IMR-90 (cell line): ENCODE results near the gene FAM83G. TPM values are rescaled to one million over a fixed set of nuclear protein-coding genes. Genes with fewer than 3 reads are reported as not detected.

Source experiments
- ATAC-seq: fragments of 200-7000 bp; cut with Tn5 transposase; 2 replicates; pipeline ENCODE4 v1.9.1; 2020; ENCODE audit warnings: low read depth, mild to moderate bottlenecking, moderate library complexity
- BruUV-seq: library from RNA; stranded (reverse); fragments of 400-500 nt; replicated peaks from 2 replicates; lab custom pipeline; 2021; lab: Mats Ljungman, UMichigan
- CTCF ChIA-PET: fragments of 300-600 bp; formaldehyde crosslinking; extraction: SDS; loops from one replicate; lab custom pipeline; 2021; ENCODE audit warnings: antibody characterized with exemption; lab: Yijun Ruan, JAX
- POLR2A ChIA-PET: fragments of 300-600 bp; sonication (Branson Sonifier 250); formaldehyde crosslinking; loops from one replicate; lab custom pipeline; 2022; ENCODE audit warnings: antibody characterized with exemption; ENCODE audit not compliant: unreplicated experiment; lab: Charles Lee
- DNase-seq: peaks from one replicate; pipeline ENCODE4 v3.0.0; 2013
- H2AFZ ChIP-seq: replicated peaks from 2 replicates; pipeline ENCODE3; 2013; ENCODE audit warnings: low read length, mild to moderate bottlenecking; ENCODE audit not compliant: poor library complexity
- H2AK5ac ChIP-seq: 2 replicates; pipeline ENCODE4 v1.6.1; 2013; ENCODE audit warnings: low read depth, low read length, inconsistent platforms
- H2AK9ac ChIP-seq: replicated peaks from 2 replicates; pipeline ENCODE3; 2013; ENCODE audit warnings: mild to moderate bottlenecking, low read depth, low read length, moderate library complexity; ENCODE audit not compliant: poor library complexity
- H2BK120ac ChIP-seq: 2 replicates; pipeline ENCODE4 v1.6.1; 2013; ENCODE audit warnings: low read depth, low read length, inconsistent platforms
- H2BK15ac ChIP-seq: 3 replicates; pipeline ENCODE4 v1.6.1; 2013; ENCODE audit warnings: low read depth, low read length, inconsistent platforms
- H2BK20ac ChIP-seq: 2 replicates; pipeline ENCODE4 v1.6.1; 2013; ENCODE audit warnings: low read depth, mild to moderate bottlenecking, inconsistent platforms, low read length, moderate library complexity
- H2BK5ac ChIP-seq: 2 replicates; pipeline ENCODE4 v1.6.1; 2013; ENCODE audit warnings: mild to moderate bottlenecking, low read depth, low read length, inconsistent platforms; ENCODE audit not compliant: poor library complexity, severe bottlenecking
- H3K14ac ChIP-seq: replicated peaks from 2 replicates; pipeline ENCODE4 v1.6.1; 2013; ENCODE audit warnings: low read depth, low read length, inconsistent platforms
- H3K18ac ChIP-seq: 2 replicates; pipeline ENCODE4 v1.6.1; 2013; ENCODE audit warnings: low read depth, low read length, control low read depth
- H3K23ac ChIP-seq: 2 replicates; pipeline ENCODE4 v1.6.1; 2013; ENCODE audit warnings: low read depth, low read length, inconsistent platforms
- H3K27ac ChIP-seq: 2 replicates; pipeline ENCODE4 v1.5.1; 2013; ENCODE audit warnings: mild to moderate bottlenecking, control low read depth, low read length; ENCODE audit not compliant: insufficient read depth
- H3K27me3 ChIP-seq: 2 replicates; pipeline ENCODE4 v1.6.1; 2013; ENCODE audit warnings: low read length; ENCODE audit not compliant: control insufficient read depth, insufficient read depth
- H3K36me3 ChIP-seq: 2 replicates; pipeline ENCODE4 v1.6.1; 2013; ENCODE audit warnings: low read length, mixed read lengths; ENCODE audit not compliant: control insufficient read depth, insufficient read depth
- H3K4ac ChIP-seq: 2 replicates; pipeline ENCODE4 v1.6.1; 2013; ENCODE audit warnings: low read depth, low read length, inconsistent platforms
- H3K4me1 ChIP-seq: 2 replicates; pipeline ENCODE4 v1.6.1; 2013; ENCODE audit warnings: low read length, mixed read lengths; ENCODE audit not compliant: control insufficient read depth, insufficient read depth
- H3K4me2 ChIP-seq: 2 replicates; pipeline ENCODE4 v1.6.1; 2013; ENCODE audit warnings: low read depth, mild to moderate bottlenecking, control low read depth, low read length, moderate library complexity
- H3K4me3 ChIP-seq: 2 replicates; pipeline ENCODE4 v1.5.1; 2013; ENCODE audit warnings: low read depth, mild to moderate bottlenecking, control low read depth, low read length, moderate library complexity; ENCODE audit not compliant: insufficient read depth
- H3K56ac ChIP-seq: 2 replicates; pipeline ENCODE4 v1.6.1; 2013; ENCODE audit warnings: low read length, inconsistent platforms; ENCODE audit not compliant: insufficient read depth; ENCODE audit errors: extremely low read depth
- H3K79me1 ChIP-seq, 2 experiments: 2 replicates each; pipeline ENCODE4 v1.6.1; 2013; ENCODE audit warnings: low read length in 2 of 2, inconsistent platforms in 1 of 2, low read depth in 1 of 2
- H3K9ac ChIP-seq: 2 replicates; pipeline ENCODE4 v1.6.1; 2013; ENCODE audit warnings: low read depth, low read length, control low read depth
- H3K9me1 ChIP-seq: 2 replicates; pipeline ENCODE4 v1.6.1; 2013; ENCODE audit warnings: low read length, inconsistent platforms; ENCODE audit not compliant: insufficient read depth
- H3K9me3 ChIP-seq: 2 replicates; pipeline ENCODE4 v1.6.1; 2013; ENCODE audit warnings: low read length; ENCODE audit not compliant: control insufficient read depth, insufficient read depth
- H4K20me1 ChIP-seq: 2 replicates; pipeline ENCODE4 v1.6.1; 2013; ENCODE audit warnings: low read length, inconsistent platforms; ENCODE audit not compliant: insufficient read depth
- H4K5ac ChIP-seq: 2 replicates; pipeline ENCODE4 v1.6.1; 2013; ENCODE audit warnings: mild to moderate bottlenecking, low read depth, low read length, control low read depth
- H4K8ac ChIP-seq, 2 experiments: 2 replicates each; pipeline ENCODE4 v1.6.1; 2013; ENCODE audit warnings: low read depth in 2 of 2, low read length in 2 of 2, control low read depth in 1 of 2, inconsistent platforms in 1 of 2
- H4K91ac ChIP-seq: 2 replicates; pipeline ENCODE4 v1.6.1; 2013; ENCODE audit warnings: low read depth, low read length, inconsistent platforms; ENCODE audit not compliant: insufficient read depth
- BHLHE40 ChIP-seq: fragments of 150-350 bp; IDR thresholded peaks from 2 replicates; pipeline ENCODE4 v1.6.1; 2016; ENCODE audit warnings: mild to moderate bottlenecking, low read depth, low read length
- CEBPB ChIP-seq: IDR thresholded peaks from 2 replicates; pipeline ENCODE4 v1.6.1; 2012; ENCODE audit warnings: low read depth, low read length, improper control_type of control experiment
- CHD1 ChIP-seq: IDR thresholded peaks from 2 replicates; pipeline ENCODE4 v1.6.1; 2012; ENCODE audit warnings: low read depth, low read length, improper control_type of control experiment
- CTCF ChIP-seq: conservative IDR thresholded peaks from 2 replicates; pipeline ENCODE4 v1.5.1; 2012; ENCODE audit warnings: mild to moderate bottlenecking, low read depth, low read length, improper control_type of control experiment
- ELK1 ChIP-seq: fragments of 150-350 bp; IDR thresholded peaks from 2 replicates; pipeline ENCODE4 v1.6.1; 2016; ENCODE audit warnings: low read depth, mild to moderate bottlenecking, low read length, moderate library complexity, borderline replicate concordance
- FOS ChIP-seq: fragments of 150-350 bp; IDR thresholded peaks from 2 replicates; pipeline ENCODE4 v1.6.1; 2016; ENCODE audit warnings: low read depth, low read length
- MAFK ChIP-seq: IDR thresholded peaks from 2 replicates; pipeline ENCODE4 v1.6.1; 2012; ENCODE audit warnings: low read depth, low read length, improper control_type of control experiment
- MAZ ChIP-seq: IDR thresholded peaks from 2 replicates; pipeline ENCODE4 v1.6.1; 2012; ENCODE audit warnings: low read depth, mild to moderate bottlenecking, low read length, improper control_type of control experiment, moderate library complexity, borderline replicate concordance
- MXI1 ChIP-seq: IDR thresholded peaks from 2 replicates; pipeline ENCODE4 v1.6.1; 2012; ENCODE audit warnings: low read depth, mild to moderate bottlenecking, low read length, moderate library complexity, borderline replicate concordance
- NFE2L2 ChIP-seq: fragments of 150-350 bp; IDR thresholded peaks from 2 replicates; pipeline ENCODE4 v1.6.1; 2016; ENCODE audit warnings: low read depth, mild to moderate bottlenecking, low read length
- POLR2A ChIP-seq: IDR thresholded peaks from 2 replicates; pipeline ENCODE4 v1.6.1; 2012; ENCODE audit warnings: mild to moderate bottlenecking, low read depth, low read length
- RAD21 ChIP-seq: IDR thresholded peaks from 2 replicates; pipeline ENCODE4 v1.6.1; 2012; ENCODE audit warnings: low read length, improper control_type of control experiment
- RCOR1 ChIP-seq: IDR thresholded peaks from 2 replicates; pipeline ENCODE4 v1.6.1; 2012; ENCODE audit warnings: mild to moderate bottlenecking, low read length, improper control_type of control experiment; ENCODE audit not compliant: insufficient replicate concordance
- RFX5 ChIP-seq: IDR thresholded peaks from 2 replicates; pipeline ENCODE4 v1.8.0; 2012; ENCODE audit warnings: low read depth, mild to moderate bottlenecking, low read length, moderate library complexity
- SMC3 ChIP-seq: fragments of 150-350 bp; IDR thresholded peaks from 2 replicates; pipeline ENCODE4 v1.6.1; 2016; ENCODE audit warnings: low read depth, mild to moderate bottlenecking, antibody characterized with exemption, low read length, moderate library complexity
- USF2 ChIP-seq: fragments of 150-350 bp; IDR thresholded peaks from 2 replicates; pipeline ENCODE4 v1.6.1; 2017; ENCODE audit warnings: mild to moderate bottlenecking, antibody characterized with exemption, low read length, low read depth
- WGBS, 2 experiments: methylation state at CpG; one replicate each; pipeline versions ENCODE4 v1.1.5 to v1.1.7; 2013; ENCODE audit warnings: missing lambda C conversion rate in 2 of 2; ENCODE audit not compliant: insufficient read length in 1 of 2; ENCODE audit errors: extremely low coverage in 2 of 2; 5-methylcytosine and 5-hydroxymethylcytosine counted together
- dilution Hi-C: fragments of 300-500 bp; cut with HindIII; formaldehyde crosslinking; loops from one replicate; pipeline ENCODE4 v1.14.3; 2018; ENCODE audit warnings: low sequenced_read_pairs; ENCODE audit not compliant: unreplicated experiment
- in situ Hi-C: fragments of 300-500 bp; cut with MboI; formaldehyde crosslinking; loops from 3 replicates; pipeline ENCODE4 v1.14.3; 2019; ENCODE audit warnings: low sequenced_read_pairs, inconsistent platforms, mixed read lengths
- intact Hi-C: fragments of 100-400 bp; cut with micrococcal nuclease; formaldehyde crosslinking; loops from 2 replicates; pipeline ENCODE4 v1.10.0; 2022
- polyA plus RNA-seq, 3 experiments: library from polyadenylated mRNA; depleted of rRNA; stranded (reverse); fragments of >200 nt; gene quantifications; 2 replicates each; pipeline ENCODE4 v1.2.3, GENCODE V29; 2012; ENCODE audit warnings: low replicate concordance in 1 of 3
- total RNA-seq: library from RNA; depleted of rRNA; stranded (reverse); fragments of >200 nt; gene quantifications from 2 replicates; pipeline ENCODE4 v1.2.3, GENCODE V29; 2012

The FAM83G gene
- total and polyA plus RNA-seq, 2 of the 4 experiments (the other 2 are of a cell fraction) = 9.5 to 12.6 TPM

- no peak overlapping the region for H2BK15ac ChIP-seq
- DNase-seq (no peak), ATAC-seq (no peak)
- no peak overlapping the region for H4K5ac ChIP-seq
- H3K36me3 ChIP-seq = peaks cover 11% of the 10 kb centered on the region
- H2AK5ac ChIP-seq = no peak overlapping the region
- H3K4me3 ChIP-seq = no peak overlapping the region
- peaks cover 15% of the 10 kb centered on the region; the same call in 1 of the 2 replicates for H3K9me1 ChIP-seq
- ChIA-PET POLR2A (no interaction called here), CTCF (no interaction called here)
- H3K9me3 ChIP-seq = no peaks in the 10 kb centered on the region
- no peak overlapping the region for H3K56ac ChIP-seq
- peaks cover 8% of the 10 kb centered on the region for H3K4me1 ChIP-seq
- TF ChIP-seq CEBPB (no peak), CTCF (no peak), RCOR1 (no peak), MXI1 (no peak), MAZ (no peak), RFX5 (no peak), BHLHE40 (no peak), FOS (no peak), SMC3 (no peak), MAFK (no peak), USF2 (no peak), POLR2A (no peak), RAD21 (no peak), CHD1 (no peak), ELK1 (no peak), NFE2L2 (no peak)
- no peak overlapping the region for H3K23ac ChIP-seq
- no peak overlapping the region for H4K8ac ChIP-seq
- dilution Hi-C loops (no loop called here), in situ Hi-C loops (no loop called here), intact Hi-C loops (no loop called here)
- no peak overlapping the region for H2BK5ac ChIP-seq
- H3K14ac ChIP-seq = no peak overlapping the region
- H3K79me1 ChIP-seq = peaks cover 9 to 33% of the 10 kb centered on the region in 2 experiments
- H2AFZ ChIP-seq = no peak overlapping the region
- 100% methylated on average over 1 of the region's 1 CpG; no CpG with 5 or more reads in 1 of the 2 experiments for WGBS, 2 experiments
- no peak overlapping the region for H3K4ac ChIP-seq
- H3K18ac ChIP-seq = no peak overlapping the region
- H3K4me2 ChIP-seq = no peak overlapping the region
- no TSS peak for BruUV-seq
- no peak overlapping the region for H4K91ac ChIP-seq
- H2AK9ac ChIP-seq = no peak overlapping the region
- no peak overlapping the region for H2BK120ac ChIP-seq
- no peak overlapping the region for H3K9ac ChIP-seq
- H4K20me1 ChIP-seq = peaks cover 7% of the 10 kb centered on the region; the same call in 1 of the 2 replicates
- H3K27me3 ChIP-seq = no peaks in the 10 kb centered on the region
- no peak overlapping the region for H3K27ac ChIP-seq
- H2BK20ac ChIP-seq = no peak overlapping the region
Measured at GRCh38 chr17:18925187-18925586, 79.4 kb downstream of the FAM83G start.
